NCI-H1694 (cell line): ENCODE measurements around the gene ALG12.

Experiments used
- DNase-seq: peaks from one replicate; lab custom pipeline; 2025; lab: John Stamatoyannopoulos, UW

The ALG12 gene

DNA sequence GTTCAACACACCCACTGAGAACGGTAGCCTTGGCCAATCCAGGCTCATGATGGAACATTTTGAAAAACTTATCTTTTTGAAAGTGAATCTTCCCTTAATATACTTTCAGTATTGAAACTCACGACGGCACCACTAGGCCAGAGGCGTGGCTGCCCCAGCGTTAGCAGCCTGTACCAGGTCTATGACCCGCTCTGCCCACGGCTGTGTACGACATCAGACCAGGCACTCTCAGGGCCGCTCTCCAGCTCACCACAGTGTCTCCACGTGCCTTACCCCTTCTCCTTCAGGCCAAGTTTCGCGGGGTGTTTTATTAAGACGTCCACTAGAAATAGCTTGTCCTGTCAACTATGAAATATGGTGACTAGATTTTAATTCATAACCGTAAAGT is 31.2 kb downstream of the ALG12 start:
- no peak for DNase-seq

DNA sequence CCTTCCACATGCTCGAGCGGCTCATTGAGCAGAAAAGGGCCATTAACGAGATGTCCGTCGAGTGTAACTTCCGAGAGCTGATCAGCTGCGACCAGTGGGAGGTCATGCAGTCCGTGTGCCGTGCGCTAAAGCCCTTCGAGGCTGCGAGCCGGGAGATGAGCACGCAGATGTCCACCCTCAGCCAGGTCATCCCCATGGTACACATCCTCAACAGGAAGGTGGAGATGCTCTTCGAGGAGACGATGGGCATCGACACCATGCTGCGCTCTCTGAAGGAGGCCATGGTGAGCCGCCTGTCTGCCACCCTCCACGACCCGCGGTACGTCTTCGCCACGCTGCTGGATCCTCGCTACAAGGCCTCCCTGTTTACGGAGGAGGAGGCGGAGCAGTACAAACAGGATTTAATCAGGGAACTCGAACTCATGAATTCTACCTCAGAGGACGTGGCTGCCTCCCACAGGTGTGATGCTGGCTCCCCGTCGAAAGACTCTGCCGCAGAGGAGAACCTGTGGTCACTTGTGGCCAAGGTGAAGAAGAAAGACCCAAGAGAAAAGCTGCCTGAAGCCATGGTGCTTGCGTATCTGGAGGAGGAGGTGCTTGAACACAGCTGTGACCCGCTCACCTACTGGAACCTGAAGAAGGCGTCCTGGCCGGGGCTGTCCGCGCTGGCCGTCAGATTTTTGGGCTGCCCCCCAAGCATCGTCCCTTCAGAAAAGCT is 31.7 kb downstream of the ALG12 start:
- no peak for DNase-seq

DNA sequence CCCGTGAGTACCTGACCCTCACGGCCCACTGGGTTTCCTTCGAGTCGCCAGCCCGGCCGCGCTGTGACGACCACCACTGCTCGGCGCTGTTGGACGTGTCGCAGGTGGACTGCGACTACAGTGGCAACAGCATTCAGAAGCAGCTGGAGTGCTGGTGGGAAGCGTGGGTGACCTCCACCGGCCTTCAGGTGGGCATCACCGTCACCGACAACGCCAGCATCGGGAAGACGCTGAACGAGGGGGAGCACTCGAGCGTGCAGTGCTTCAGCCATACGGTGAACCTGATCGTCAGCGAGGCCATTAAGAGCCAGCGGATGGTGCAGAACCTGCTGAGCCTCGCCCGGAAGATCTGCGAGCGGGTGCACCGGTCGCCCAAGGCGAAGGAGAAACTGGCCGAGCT is 32.4 kb downstream of the ALG12 start:
- DNase-seq: no peak

- no peak for DNase-seq
Observed at GRCh38 chr22:49885281-49885680, 33.0 kb downstream of the ALG12 start.

- no peak for DNase-seq
Observed at GRCh38 chr22:49884503-49885260, 33.6 kb downstream of the ALG12 start.

DNA sequence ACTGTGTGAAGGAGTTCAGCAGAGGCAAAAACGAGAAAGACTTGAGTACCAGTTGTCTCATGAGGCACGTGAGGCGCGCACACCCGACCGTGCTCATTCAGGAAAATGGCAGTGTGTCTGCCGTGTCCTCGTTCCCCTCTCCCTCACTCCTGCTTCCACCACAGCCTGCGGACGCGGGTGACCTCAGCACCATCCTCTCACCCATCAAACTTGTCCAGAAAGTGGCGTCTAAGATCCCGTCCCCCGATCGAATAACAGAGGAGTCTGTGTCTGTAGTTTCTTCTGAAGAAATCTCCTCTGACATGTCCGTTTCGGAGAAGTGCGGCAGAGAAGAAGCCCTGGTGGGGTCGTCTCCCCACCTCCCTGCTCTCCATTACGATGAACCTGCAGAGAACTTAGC is 34.2 kb downstream of the ALG12 start:
- DNase-seq: no peak

DNA sequence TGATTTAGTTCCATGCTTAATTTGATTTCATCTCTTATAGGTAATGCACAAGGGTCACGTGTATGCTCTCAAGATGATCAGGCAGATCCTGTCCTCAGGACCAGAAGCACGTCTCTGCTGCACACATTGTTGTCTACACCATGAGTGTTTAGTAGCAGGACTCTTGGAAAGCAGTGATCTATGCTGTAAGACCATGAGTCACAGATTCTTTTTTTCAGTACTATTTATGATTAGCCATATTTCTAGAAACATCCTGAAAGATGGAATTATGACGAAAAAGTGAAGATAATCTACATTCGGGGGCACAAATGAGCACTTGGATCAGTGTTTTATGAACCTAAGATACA is 35.0 kb downstream of the ALG12 start:
- DNase-seq: no peak

DNA sequence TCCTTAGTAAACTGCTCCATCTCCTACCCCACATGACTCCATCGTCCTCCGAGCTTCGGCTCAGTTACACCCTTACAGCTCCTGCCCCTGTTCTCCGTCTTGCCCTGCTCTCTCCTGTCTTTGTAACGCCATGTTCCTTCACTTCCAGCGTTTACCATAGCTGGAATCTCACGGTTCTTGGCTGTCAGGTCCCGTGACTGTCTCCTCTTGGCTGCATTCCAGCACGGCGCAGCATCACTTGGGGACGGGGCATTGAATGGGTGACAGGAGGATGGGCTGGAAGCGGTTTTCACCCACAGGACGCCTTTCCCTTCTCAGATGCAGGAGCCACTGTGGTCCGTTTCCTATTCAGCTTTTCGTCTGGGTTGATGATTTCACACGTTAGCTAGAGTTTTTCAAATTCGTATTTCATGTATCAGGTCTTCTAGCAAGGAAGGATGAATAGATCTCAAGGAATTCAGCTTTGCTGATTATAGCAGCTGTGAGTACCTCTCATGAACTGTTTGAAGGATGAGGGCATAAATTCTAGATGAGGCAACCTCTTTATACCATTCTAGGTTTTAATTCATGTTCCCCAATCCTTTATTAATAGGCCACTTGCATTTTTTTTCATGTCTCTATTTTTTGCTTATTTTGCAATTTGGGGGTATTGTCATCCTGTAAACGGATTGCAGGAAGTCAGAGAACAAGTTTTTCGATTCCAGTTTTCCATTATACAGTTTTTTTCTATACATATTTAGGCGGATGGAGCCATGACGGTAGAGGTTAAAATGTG is 35.5 kb downstream of the ALG12 start:
- DNase-seq: no peak

- no peak for DNase-seq
Observed at GRCh38 chr22:49881856-49882255, 36.4 kb downstream of the ALG12 start.

- no peak for DNase-seq
Observed at GRCh38 chr22:49880281-49880680, 38.0 kb downstream of the ALG12 start.

DNA sequence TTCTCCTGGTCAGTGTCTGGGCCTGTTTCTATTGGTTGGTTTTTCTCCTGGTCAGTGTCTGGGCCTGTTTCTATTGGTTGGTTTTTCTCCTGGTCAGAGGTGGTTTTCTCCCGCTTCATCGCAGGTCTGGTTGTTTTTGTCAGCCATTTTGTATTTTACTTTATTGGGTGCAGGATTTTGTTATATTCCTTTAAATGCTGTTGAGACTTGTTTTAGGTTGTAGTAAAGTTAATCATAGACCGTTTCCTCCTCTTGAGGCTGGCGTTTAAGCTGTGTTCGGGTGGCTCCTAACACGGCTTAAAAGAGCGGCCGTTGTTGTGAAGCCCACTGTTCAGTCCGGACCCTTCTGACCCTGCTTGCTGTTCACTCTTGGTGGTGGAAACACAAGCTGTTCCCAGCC is 38.4 kb downstream of the ALG12 start:
- DNase-seq: no peak

GRCh38 chr22:49878206-49878605 is 40.0 kb downstream of the ALG12 start:
- no peak for DNase-seq

GRCh38 chr22:49877642-49878041 is 40.6 kb downstream of the ALG12 start:
- no peak for DNase-seq

DNA sequence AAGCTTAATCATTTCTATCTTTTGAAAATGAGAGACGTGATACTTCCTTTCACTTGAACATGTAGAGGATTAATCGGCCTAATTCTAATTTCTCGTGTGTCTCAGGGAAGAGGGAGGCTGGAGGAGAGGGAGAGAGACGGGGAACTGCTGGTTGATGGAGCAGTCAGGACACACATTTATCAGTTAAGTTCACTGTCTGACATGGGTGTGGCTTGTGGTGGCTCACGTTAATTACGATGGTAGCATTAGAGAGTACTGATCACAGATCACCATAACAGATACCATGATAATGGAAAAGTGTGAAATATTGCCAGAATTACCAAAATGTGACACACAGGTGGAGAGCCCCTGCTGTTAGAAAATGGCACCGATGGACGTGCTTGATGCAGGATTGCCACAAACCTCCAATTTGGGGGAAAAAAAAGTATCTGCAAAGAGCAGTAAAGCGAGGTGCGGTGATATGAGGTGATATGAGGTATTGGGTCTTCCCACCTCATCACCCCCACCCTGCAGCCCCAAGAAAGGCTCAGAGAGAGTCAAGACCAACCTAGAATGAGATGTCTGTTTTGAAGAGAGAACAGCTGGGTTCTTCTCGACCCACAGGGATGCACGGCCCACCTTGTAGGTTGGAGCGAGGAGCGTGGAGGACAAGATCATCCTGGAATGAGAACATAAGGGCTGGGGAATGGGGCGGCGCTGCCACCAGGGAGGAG is 44.9 kb downstream of the ALG12 start:
- no peak for DNase-seq

DNA sequence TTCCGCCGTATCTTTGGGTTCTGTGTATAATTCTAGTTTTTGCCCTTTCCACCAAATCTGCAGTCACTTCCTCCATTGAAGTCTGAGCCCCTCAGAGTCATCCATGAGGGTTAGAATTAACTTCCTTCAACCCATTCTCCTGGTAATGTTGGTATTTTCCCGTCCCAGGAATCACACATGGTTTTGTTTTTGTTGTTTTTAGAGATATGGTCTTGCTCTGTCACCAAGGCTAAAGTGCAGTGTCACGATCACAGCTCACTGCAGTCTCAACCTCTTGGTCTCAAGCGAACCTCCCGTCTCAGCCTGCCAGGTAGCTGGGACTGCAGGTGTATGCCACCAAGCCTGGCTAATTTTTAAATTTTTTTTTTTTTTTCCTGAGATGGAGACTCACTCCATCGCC is 45.9 kb downstream of the ALG12 start:
- DNase-seq: no peak

- no peak for DNase-seq
Observed at GRCh38 chr22:49871482-49871881, 46.8 kb downstream of the ALG12 start.

GRCh38 chr22:49869845-49870712 is 48.2 kb downstream of the ALG12 start:
- no peak for DNase-seq

DNA sequence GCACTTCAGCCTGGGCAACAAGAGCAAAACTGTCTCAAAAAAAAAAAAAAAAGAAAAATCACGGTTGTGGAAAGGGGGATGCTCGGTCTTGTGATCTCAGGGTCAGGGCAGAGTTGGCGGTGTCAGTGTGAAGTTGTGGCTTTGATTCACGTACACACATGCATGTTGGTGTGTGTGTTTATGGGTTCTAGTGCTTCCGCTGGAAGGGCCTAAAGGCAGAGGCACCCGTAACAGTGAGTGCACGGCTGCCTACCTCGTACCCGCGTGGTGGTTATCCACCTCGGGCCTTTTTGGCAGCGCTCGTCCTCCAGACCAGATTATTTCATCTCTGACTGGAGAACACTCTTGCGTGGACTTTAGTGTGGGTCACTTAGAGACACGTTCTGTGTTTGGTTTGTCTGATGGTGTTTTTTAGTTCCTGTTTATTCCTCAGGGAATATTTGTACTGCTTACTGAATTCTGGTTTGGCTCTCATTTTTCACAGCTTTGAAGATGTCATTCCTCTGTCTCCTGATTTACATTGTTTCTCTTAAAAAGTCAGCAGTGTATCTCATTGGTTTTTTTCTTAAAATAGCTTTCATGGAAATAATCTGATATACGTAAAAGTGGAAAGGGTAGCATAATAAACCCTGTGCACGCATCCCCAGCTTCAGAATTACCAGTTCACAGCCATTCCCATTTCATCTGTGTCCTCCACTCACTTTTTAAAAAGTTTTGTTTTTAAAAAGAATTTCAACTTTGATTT is 49.0 kb downstream of the ALG12 start:
- no peak for DNase-seq

DNA sequence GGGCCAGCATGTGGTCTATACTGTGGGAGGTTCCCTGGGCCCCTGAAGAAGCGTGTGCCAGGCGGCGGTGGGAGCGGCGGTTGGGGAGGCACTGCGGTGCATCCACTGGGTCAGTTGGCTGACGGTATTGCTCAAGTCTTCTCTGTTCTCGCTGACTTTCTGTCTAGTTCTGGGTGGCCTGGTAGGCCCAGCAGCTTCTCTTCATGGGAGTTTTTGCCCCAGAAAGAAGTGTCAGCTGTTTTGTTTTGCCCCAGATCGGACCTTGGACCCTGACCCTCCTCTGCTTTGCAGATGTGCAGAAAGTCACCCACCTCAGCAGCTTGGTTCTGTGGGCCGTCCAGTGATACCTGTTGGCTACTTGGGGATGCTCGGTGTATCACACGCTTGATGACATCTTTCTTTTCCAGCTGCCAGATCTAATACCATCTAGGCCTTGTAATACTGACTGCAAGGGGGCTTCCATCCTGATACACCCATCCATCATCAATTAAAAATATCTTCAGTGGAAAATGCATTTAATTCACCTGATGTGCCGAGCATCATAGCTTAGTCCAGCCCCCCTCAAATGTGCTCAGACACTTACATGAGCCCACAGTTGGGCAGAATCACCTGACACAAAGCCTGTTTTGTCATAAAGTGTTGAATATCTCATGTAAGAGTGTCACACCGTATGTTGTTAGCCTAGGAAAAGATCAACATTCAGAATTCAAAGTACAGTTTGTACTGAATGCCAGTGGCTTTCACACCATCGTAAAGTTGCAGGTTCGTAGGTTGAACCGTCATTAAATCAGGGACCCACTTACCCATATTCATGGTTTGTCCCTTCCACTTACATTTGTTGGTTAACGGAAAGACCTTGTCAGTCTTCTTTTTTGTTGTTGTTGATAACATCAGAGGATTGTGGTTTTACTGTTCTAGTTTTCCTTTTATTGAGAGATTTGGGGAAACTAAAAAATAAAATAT is 50.7 kb downstream of the ALG12 start:
- DNase-seq: no peak

- no peak for DNase-seq
Observed at GRCh38 chr22:49866646-49867045, 51.6 kb downstream of the ALG12 start.
